ENCODE results near the gene WDR45.

The WDR45 gene

GRCh38 chrX:49079489-49080428 lies at the start of gene WDR45 (continued):
- no peak for TF ChIP-seq ZNF585B (tag by site-specific recombination; IDR thresholded peaks at IDR 0.05)
- TF ChIP-seq ZNF624 (tag by site-specific recombination; IDR thresholded peaks at IDR 0.05): 0 out of 2 replicates have a peak, but pooled peaks have one; percentile 48
- no peak for TF ChIP-seq ZNF768 (tag by site-specific recombination; IDR thresholded peaks at IDR 0.05)
- TF ChIP-seq ZNF76 (tag by site-specific recombination; IDR thresholded peaks at IDR 0.05; ENCODE audit: borderline replicate concordance, low read depth): 0 out of 2 replicates have a peak, but pooled peaks have one; percentile 25
- TF ChIP-seq ZBTB48 (tag by site-specific recombination; IDR thresholded peaks at IDR 0.05): 0 out of 2 replicates have a peak, but pooled peaks have one; percentile 65
- TF ChIP-seq ZNF121 (tag by site-specific recombination; IDR thresholded peaks at IDR 0.05): no peak
- TF ChIP-seq ZNF623 (tag by site-specific recombination; IDR thresholded peaks at IDR 0.05): no peak
- TF ChIP-seq ZNF174 (tag by site-specific recombination; IDR thresholded peaks at IDR 0.05): no peak
- TF ChIP-seq ZNF544 (tag by site-specific recombination; IDR thresholded peaks at IDR 0.05): no peak
- TF ChIP-seq BCL11A (tag by site-specific recombination; IDR thresholded peaks at IDR 0.05; ENCODE audit: low read depth): no peak
- no peak for TF ChIP-seq ZNF23 (tag by site-specific recombination; IDR thresholded peaks at IDR 0.05; ENCODE audit: borderline replicate concordance)
- no peak for TF ChIP-seq ZNF433 (tag by site-specific recombination; IDR thresholded peaks at IDR 0.05; ENCODE audit: low read depth)
- TF ChIP-seq ZSCAN30 (tag by site-specific recombination; IDR thresholded peaks at IDR 0.05): peak; percentile 44; the same call in 1 of the 2 replicates
- TF ChIP-seq ZNF248 (tag by site-specific recombination; IDR thresholded peaks at IDR 0.05): no peak
- TF ChIP-seq ZNF10 (tag by site-specific recombination; IDR thresholded peaks at IDR 0.05): peak; percentile 21; the same call in 1 of the 2 replicates
- no peak for TF ChIP-seq ZNF132 (tag by site-specific recombination; IDR thresholded peaks at IDR 0.05; ENCODE audit: borderline replicate concordance)
- no peak for TF ChIP-seq GLI4 (tag by site-specific recombination; IDR thresholded peaks at IDR 0.05)
- TF ChIP-seq ZBTB11 (tag by site-specific recombination; conservative IDR thresholded peaks at IDR 0.05; ENCODE audit: low read depth): peak; percentile 85
- TF ChIP-seq ZNF610 (tag by site-specific recombination; IDR thresholded peaks at IDR 0.05; ENCODE audit: borderline replicate concordance): no peak
- no peak for TF ChIP-seq ZFP41 (tag by site-specific recombination; IDR thresholded peaks at IDR 0.05; ENCODE audit: borderline replicate concordance)
- no peak for TF ChIP-seq HOXD13 (CRISPR knock-in tag; IDR thresholded peaks at IDR 0.05; ENCODE audit: borderline replicate concordance)
- TF ChIP-seq ZNF529 (tag by site-specific recombination; IDR thresholded peaks at IDR 0.05; ENCODE audit: insufficient replicate concordance): no peak
- TF ChIP-seq ZBTB6 (tag by site-specific recombination; IDR thresholded peaks at IDR 0.05): no peak
- no peak for TF ChIP-seq ZNF148 (tag by site-specific recombination; IDR thresholded peaks at IDR 0.05; ENCODE audit: borderline replicate concordance)
- TF ChIP-seq ZIC2 (tag by site-specific recombination; IDR thresholded peaks at IDR 0.05): no peak
- peak; percentile 24; the same call in 1 of the 2 replicates for TF ChIP-seq ZBTB21 (tag by site-specific recombination; IDR thresholded peaks at IDR 0.05)
- no peak for TF ChIP-seq FEZF1 (tag by site-specific recombination; IDR thresholded peaks at IDR 0.05)
- TF ChIP-seq ZNF677 (tag by site-specific recombination; IDR thresholded peaks at IDR 0.05): no peak

Measured in HEK293 (cell line).